Gastroesophageal sphincter (tissue), 4 donors: ENCODE results near the gene ARHGAP8. TPM values are rescaled to one million over a fixed set of nuclear protein-coding genes. Genes with fewer than 3 reads are reported as not detected.
"Not testable (repeated sequence)": the region's sequence is repeated elsewhere in the genome, so short reads cannot be mapped to it uniquely, and the experiment has no call there.

Experiments used
- ATAC-seq: fragments of 150-250 bp; one replicate; pipeline ENCODE4 v1.9.1; 2016; ENCODE audit warnings: mild to moderate bottlenecking, moderate library complexity
- H3K27ac ChIP-seq, 4 donors: fragments of 200-600 bp; sonication (generic) in 3 of 4; 1 replicate in 3 of 4; 2 replicates in 1 of 4; pipeline ENCODE4 v1.5.1; 2016 to 2019
- H3K27me3 ChIP-seq: fragments of 200-600 bp; sonication (generic); one replicate; pipeline ENCODE4 v1.5.1; 2019
- H3K36me3 ChIP-seq, 2 donors: fragments of 200-600 bp; sonication (generic); one replicate each; pipeline ENCODE4 v1.5.1; 2019; ENCODE audit warnings: control low read depth in 1 of 2
- H3K4me1 ChIP-seq, 3 donors: fragments of 200-600 bp; sonication (generic); 1 replicate in 2 of 3; 2 replicates in 1 of 3; pipeline ENCODE4 v1.5.1; 2016 to 2019; ENCODE audit warnings: control low read depth in 2 of 3
- H3K4me3 ChIP-seq, 2 donors: fragments of 200-600 bp; sonication (generic); one replicate each; pipeline ENCODE4 v1.5.1; 2019; ENCODE audit warnings: mild to moderate bottlenecking in 1 of 2, moderate library complexity in 1 of 2
- H3K9me3 ChIP-seq, 3 donors: fragments of 200-600 bp; sonication (generic); one replicate each; pipeline ENCODE4 v1.5.1; 2017 to 2019; ENCODE audit warnings: control low read depth in 2 of 3
- CTCF ChIP-seq, 4 experiments: fragments of 200-600 bp in 2 of 4; fragments of 450-650 bp in 2 of 4; sonication (generic) in 1 of 4; IDR thresholded peaks; one replicate each; pipeline ENCODE4 v1.5.1; 2017 to 2019; ENCODE audit warnings: antibody characterized with exemption in 4 of 4, mild to moderate bottlenecking in 2 of 4, moderate library complexity in 2 of 4
- EP300 ChIP-seq: sonication (generic); formaldehyde crosslinking; IDR thresholded peaks from one replicate; pipeline ENCODE4 v1.6.1; 2017; ENCODE audit warnings: antibody characterized with exemption, mild to moderate bottlenecking
- POLR2A ChIP-seq, 2 donors: fragments of 450-650 bp; IDR thresholded peaks; one replicate each; pipeline ENCODE4 v1.6.1; 2017; ENCODE audit warnings: antibody characterized with exemption in 2 of 2, mild to moderate bottlenecking in 2 of 2, moderate library complexity in 1 of 2
- POLR2AphosphoS5 ChIP-seq: sonication (generic); formaldehyde crosslinking; IDR thresholded peaks from one replicate; pipeline ENCODE4 v1.6.1; 2017; ENCODE audit warnings: antibody characterized with exemption
- WGBS, 2 donors: methylation state at CpG; one replicate each; pipeline ENCODE4 v1.1.5; 2018; ENCODE audit warnings: low coverage in 1 of 2; 5-methylcytosine and 5-hydroxymethylcytosine counted together
- total RNA-seq, 4 donors: library from RNA; depleted of rRNA; stranded (reverse); fragments of >200 nt; gene quantifications; one replicate each; pipeline ENCODE4 v1.1.0, GENCODE V29; 2016

Gene ARHGAP8
- total RNA-seq, 4 donors from 2014 or later, result 0.31 to 1.6 TPM; not detected in 2

GRCh38 chr22:44736581-44737405 lies 15.6 kb upstream of the ARHGAP8 start:
- Histone ChIP-seq H3K9me3 (no peaks in the 10 kb centered on the region), H3K27me3 (peaks cover 69% of the 10 kb centered on the region), H3K27ac (no peak overlapping the region), H3K4me3 (no peak overlapping the region), H3K36me3 (no peaks in the 10 kb centered on the region), H3K4me1 (peaks cover 0 to 13% (median 0%) of the 10 kb centered on the region in 3 donors)
- TF ChIP-seq CTCF (IDR thresholded peaks at IDR 0.05), result no peak
- no peak for TF ChIP-seq POLR2A (IDR thresholded peaks at IDR 0.05)
- no peak for TF ChIP-seq POLR2AphosphoS5
- TF ChIP-seq EP300, result no peak
- 39% methylated on average over 16 of the region's 52 CpGs; no CpG with 5 or more reads in 1 of the 2 donors for WGBS, 2 donors
- no peak for ATAC-seq

- Histone ChIP-seq H3K36me3 (no peaks in the 10 kb centered on the region), H3K4me1 (peaks cover 0 to 13% (median 0%) of the 10 kb centered on the region in 3 donors), H3K4me3 (no peak overlapping the region), H3K27ac (no peak overlapping the region), H3K27me3 (peaks cover 76% of the 10 kb centered on the region), H3K9me3 (no peaks in the 10 kb centered on the region)
- TF ChIP-seq POLR2A (IDR thresholded peaks at IDR 0.05) (no peak), CTCF (IDR thresholded peaks at IDR 0.05) (no peak), POLR2AphosphoS5 (no peak), EP300 (no peak)
- WGBS, 2 donors, result 50% methylated on average over 2 of the region's 32 CpGs; no CpG with 5 or more reads in 1 of the 2 donors
- no peak for ATAC-seq
Measured at GRCh38 chr22:44737406-44738346, 14.7 kb upstream of the ARHGAP8 start.

- Histone ChIP-seq H3K27ac (no peak overlapping the region), H3K4me3 (no peak overlapping the region), H3K9me3 (no peaks in the 10 kb centered on the region), H3K4me1 (peaks cover 0 to 13% (median 0%) of the 10 kb centered on the region in 3 donors), H3K36me3 (no peaks in the 10 kb centered on the region), H3K27me3 (peaks cover 83% of the 10 kb centered on the region)
- no peak for ATAC-seq
- TF ChIP-seq CTCF (IDR thresholded peaks at IDR 0.05) (no peak), EP300 (no peak), POLR2A (IDR thresholded peaks at IDR 0.05) (no peak), POLR2AphosphoS5 (no peak)
- 0 to 65% methylated on average over 1 to 4 of the region's 14 CpGs for WGBS, 2 donors
Measured at GRCh38 chr22:44738347-44738715, 14.0 kb upstream of the ARHGAP8 start.

- WGBS, 2 donors, result no CpG with 5 or more reads among the region's 5 CpGs
- no peak overlapping the region for H3K4me3 ChIP-seq
- H3K27ac ChIP-seq, result no peak overlapping the region
- H3K4me1 ChIP-seq, result peaks cover 0 to 13% (median 0%) of the 10 kb centered on the region in 3 donors
- H3K36me3 ChIP-seq, result no peaks in the 10 kb centered on the region
- no peak for ATAC-seq
- no peaks in the 10 kb centered on the region for H3K9me3 ChIP-seq
- no peak for TF ChIP-seq POLR2AphosphoS5
- no peak for TF ChIP-seq POLR2A (IDR thresholded peaks at IDR 0.05)
- no peak for TF ChIP-seq EP300
- no peak for TF ChIP-seq CTCF (IDR thresholded peaks at IDR 0.05)
- peaks cover 90% of the 10 kb centered on the region for H3K27me3 ChIP-seq
Measured at GRCh38 chr22:44739024-44739423, 13.4 kb upstream of the ARHGAP8 start.

GRCh38 chr22:44739666-44740065 lies 12.7 kb upstream of the ARHGAP8 start:
- H3K9me3 ChIP-seq, H3K4me3 ChIP-seq, H3K36me3 ChIP-seq, ATAC-seq, H3K27ac ChIP-seq: not testable (repeated sequence)
- Histone ChIP-seq H3K4me1 (peaks cover 0 to 13% (median 0%) of the 10 kb centered on the region in 3 donors), H3K27me3 (peaks cover 93% of the 10 kb centered on the region)
- WGBS, 2 donors, result 60 to 67% methylated on average over 1 to 9 of the region's 10 CpGs
